DMS53 treated with DMSO at 0.1 percent for 48 hours (cell line): ENCODE results near the gene RNF26.

Source experiments
- DNase-seq: peaks from one replicate; lab custom pipeline; 2025; ENCODE audit not compliant: unreplicated experiment; lab: John Stamatoyannopoulos, UW

RNF26 gene

GRCh38 chr11:119315131-119316015 lies 19.0 kb upstream of the RNF26 start:
- peak; percentile 67 for DNase-seq

GRCh38 chr11:119316016-119316728 lies 18.2 kb upstream of the RNF26 start:
- DNase-seq: no peak

DNA sequence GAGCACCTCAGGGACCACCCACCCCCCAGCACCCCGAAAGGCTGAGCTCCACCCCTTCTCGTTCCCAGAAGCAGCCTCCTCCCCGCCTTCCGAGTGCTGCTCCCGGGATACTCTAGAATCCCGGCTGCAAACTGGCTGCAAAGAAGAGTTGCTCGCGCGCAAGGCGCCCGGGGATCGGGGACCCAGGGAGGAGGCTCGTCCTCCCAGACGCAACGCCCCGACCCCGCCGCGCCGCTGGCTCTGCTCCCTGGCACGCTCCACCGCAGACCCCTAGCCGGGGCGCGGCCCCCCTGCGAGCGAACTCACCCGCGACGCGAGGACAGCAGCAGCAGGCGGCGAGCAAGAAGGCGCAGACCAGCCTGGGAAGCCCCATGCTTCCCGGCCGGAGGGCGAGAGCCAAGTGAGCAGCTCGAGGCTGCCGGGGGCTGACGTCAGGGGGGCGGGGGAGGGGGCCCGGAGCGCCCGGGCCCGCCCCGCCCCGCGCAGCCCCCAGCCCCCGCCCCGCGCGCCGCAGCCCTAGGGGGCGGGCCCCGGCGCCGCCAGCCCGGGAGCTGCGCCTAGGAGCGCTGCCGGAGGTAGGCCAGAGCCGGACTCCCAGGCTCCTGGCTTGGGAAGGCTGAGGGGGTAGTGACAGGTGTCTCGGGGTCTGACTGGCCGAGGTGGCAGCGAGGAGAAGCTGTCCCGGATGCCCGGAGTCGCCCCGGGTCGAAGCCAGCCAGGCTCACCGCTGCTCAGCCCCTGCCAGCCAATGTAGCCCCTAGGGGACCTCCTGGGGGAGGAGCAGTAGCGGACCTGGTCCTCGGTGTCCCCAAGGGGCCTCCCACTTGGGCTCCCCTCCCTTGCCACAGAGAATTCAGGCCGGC lies 17.4 kb upstream of the RNF26 start, which contains the start of gene MCAM:
MCAM (minus strand) TSS at position 402 of the 863 bp plus-strand sequence; CDS start at position 373, 29 bp downstream.
- DNase-seq: no peak

DNA sequence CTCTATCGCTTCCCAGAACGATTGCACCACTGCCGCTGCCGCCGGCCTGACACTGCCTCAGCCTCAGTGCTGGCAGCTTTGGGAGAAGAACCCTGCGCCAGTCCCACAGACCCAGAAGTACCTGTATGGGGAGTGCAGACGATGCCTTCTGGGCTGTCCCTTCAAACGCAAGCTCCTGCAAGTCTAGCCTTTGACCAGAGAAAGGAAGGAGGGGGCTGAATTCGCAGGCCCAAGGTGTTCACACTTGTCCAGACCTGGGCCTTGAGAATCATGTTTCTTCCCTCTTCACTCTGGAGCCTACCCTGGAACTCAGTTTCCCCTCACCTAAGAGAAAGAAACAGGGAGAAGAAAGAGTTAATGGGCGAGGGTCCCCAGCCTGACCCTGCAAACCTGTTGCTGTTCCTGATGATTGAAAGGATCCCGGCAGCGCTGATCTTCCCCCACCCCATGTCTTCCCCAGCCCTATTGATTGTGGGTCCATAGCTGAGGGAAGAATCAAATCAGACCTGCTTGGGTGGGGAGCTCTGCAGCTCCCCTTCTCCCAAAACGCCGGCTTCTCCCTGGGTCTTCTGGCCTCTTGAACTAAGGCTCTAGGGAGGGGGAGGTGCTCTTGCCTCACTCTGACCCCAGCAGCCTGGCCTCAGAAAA lies 16.6 kb upstream of the RNF26 start:
- no peak for DNase-seq

GRCh38 chr11:119318240-119319135 lies 15.8 kb upstream of the RNF26 start:
- DNase-seq: no peak

- no peak for DNase-seq
Observed at GRCh38 chr11:119319136-119319699, 15.1 kb upstream of the RNF26 start.

DNA sequence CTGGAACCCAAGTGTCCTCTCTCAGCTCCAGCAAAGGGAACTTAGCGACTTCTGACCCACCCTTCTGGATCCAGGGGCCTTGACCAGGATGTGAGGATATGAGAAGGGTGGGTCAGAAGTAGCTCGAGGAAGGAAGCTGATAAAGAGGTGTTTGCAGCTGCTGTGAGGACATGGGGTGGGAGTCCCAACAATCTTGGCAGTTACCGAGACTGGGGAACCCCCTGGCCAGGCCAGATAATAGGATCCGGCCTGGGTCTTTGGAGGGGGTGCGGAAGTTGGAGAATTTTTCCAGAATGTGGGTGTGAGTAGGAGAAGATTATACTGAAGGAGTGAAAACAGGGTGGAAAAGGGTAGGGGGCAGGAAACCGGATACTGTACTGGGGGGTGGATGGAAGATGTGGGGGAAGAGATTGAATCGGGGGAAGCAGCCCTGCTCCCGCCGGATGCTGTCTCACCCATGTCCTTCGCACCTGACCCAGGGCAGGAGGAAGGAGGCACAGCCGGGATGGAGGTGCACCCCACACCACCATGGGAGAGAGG lies 14.6 kb upstream of the RNF26 start:
- no peak for DNase-seq

DNA sequence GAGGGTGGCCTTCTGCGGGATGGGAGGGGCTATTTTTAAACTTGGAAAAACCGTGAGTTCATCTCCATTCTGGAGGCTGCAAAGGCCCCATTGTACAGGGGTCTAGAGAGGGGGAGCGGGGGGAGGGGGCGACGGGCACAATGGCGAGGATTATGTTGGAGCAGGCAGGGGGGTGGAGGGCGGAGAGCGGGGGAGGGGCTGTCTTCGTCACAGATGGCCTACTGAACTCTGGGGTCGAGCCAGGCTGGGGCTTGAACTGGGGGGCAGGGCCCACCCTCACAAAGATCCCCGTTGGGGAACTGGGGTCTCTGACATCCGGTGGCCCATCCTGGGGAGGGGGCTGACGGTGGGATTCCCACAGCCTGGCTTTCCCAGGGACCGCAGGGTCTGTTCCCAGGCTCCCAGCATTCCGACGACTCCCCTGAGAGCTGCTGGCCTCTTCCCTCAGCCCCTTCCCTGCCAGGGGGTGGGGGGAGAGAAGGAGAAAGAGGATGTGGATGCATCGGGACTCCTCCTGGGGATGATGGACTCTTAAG lies 14.0 kb upstream of the RNF26 start:
- no peak for DNase-seq

- DNase-seq: peak; percentile 64
Observed at GRCh38 chr11:119320776-119321524, 13.4 kb upstream of the RNF26 start.

DNA sequence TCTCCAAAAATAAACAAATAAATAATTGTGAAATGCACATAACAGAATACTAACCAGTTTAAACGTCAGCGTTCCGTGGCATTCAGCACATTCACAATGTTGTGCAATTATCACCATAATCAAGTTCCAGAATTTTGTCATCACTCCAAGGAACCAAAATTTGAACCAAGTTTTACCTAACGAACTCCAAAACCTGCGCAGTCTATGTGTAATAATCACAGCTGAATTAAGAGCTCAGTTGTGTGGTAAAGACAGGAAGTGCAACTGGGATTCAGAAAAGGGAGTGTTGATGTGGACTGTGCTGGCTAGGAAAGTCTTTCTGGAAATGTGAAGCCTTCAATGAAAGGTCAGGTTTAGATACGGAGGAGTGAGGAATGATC lies 12.0 kb upstream of the RNF26 start:
- peak; percentile 8 for DNase-seq

DNA sequence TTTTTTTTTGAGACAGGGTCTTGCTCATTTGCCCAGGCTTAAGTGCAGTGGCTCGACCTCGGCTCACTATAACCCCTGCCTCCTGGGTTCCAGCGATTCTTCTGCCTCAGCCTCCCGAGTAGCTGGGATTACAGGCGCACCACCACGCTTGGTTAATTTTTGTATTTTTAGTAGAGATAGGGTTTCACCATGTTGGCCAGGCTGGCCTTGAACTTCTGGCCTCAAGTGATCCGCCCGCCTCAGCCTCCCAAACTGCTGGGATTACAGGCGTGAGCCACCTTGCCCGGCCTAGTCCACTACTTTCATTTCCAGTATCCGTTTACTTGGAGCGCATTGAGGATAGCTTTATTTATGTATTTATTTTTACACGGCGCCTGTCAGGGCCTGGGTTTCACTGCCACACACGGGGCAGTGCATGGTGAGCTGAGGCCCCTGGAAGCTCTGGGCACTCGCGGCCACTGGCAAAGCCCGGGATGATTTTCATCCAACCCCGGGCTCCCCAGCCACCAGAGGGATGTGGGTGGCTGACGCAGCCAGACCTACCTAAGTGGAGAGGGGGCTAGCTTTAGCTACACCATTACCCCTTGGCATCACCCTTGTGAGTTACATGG lies 11.3 kb upstream of the RNF26 start:
- DNase-seq: no peak

DNA sequence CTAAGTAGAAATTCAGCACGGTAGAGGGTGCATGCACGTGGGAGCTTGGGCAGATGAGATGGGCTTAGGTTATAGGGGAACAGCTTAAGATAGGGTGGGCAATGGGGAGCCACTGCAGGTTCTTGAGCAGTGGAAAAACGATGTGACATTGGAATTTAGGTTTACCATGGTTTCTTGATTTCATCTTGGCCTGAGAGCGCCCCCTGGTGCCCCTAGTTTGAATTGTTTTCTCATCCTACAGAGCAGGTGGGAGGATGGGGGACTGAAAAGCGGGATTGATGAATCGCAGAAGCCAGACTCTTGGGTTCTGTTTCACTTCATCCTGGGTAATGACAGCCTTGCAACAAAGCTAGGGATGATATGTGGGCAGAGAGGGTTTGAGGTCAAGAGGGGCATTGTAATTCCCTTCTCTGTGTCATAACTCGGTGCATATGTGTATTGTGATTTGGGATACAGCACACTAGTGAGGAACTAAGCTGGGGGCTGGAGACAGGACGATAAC lies 10.7 kb upstream of the RNF26 start:
- peak; percentile 21 for DNase-seq

DNA sequence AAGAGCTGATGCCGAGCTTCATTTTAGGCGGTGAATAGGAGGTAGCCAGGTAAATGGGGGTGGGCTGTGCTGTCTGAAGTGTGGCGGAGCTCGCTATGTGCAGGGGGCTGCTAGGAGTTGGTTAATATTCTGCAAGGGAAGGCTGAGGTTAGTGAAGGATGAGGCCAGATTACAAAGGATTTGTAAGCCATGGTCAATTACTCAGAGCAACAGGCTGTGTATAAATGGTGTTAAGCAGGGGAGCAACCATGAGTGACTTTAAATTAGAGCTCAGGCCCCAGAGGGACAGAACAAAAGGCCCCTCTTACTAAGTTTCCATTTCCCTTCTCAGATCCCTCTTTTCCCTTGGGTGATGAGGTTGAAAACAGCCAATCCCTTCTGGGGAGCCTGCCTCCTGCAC lies 10.1 kb upstream of the RNF26 start:
- no peak for DNase-seq

DNA sequence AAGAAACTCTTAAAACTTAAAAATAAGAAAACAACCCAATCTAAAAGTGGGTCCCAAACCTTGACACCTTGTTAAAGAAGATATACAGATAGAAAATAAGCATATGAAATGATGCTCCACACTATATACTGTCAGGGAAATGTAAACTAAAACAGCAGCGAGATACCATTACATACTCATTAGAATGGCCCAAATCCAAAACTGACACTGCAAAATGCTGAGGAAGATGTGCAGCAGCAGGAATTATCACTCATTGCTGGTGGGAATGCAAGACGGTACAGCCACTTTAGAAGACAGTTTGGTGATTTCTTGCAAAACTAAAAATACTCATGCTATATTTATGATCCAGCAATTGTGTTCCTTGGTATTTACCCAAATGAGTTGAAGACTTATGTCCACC lies 5.0 kb upstream of the RNF26 start:
- no peak for DNase-seq

DNA sequence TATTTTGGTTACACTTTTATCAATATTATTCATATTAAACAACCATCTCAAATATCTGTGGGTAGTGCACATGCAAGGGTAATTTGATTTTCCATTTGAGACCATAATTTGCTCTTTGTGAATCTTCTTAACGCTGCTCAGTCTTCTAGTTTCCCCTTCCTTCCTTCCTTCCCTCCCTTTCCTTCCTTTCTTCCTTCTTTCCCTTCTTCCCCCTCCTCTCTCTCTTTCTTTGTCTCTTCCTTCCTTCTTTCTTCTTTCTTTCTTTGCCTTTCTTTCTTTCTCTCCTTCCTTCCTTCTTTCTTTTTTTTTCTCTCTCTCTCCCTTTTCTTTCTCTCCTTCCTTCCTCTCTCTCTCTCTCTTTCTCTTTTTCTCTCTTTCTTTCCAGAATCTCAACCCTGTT lies 4.1 kb upstream of the RNF26 start:
- DNase-seq: no peak

- DNase-seq: no peak
Observed at GRCh38 chr11:119332111-119332765, 2.1 kb upstream of the RNF26 start.

DNA sequence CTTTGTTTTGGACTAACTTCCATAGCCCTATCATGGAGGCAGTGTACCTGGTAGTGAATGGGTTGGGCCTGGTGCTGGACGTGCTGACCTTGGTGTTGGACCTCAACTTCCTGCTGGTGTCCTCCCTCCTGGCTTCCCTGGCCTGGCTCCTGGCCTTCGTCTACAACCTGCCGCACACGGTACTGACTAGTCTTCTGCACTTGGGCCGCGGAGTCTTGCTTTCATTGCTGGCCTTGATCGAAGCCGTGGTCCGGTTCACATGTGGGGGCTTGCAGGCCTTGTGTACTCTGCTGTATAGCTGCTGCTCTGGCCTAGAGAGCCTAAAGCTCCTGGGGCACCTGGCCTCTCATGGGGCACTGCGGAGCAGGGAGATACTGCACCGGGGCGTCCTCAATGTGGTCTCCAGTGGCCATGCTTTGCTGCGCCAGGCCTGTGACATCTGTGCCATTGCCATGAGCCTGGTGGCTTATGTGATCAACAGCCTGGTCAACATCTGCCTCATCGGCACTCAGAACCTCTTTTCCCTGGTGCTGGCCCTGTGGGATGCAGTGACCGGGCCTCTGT lies 846 bp downstream of the RNF26 start:
- DNase-seq: no peak
